Epithelial cell of prostate (primary cell): ENCODE measurements around the gene BCAS3.
"Not testable (repeated sequence)": the region's sequence is repeated elsewhere in the genome, so short reads cannot be mapped to it uniquely, and the experiment has no call there.

ENCODE experiments used
- DNase-seq: peaks from one replicate; pipeline ENCODE4 v3.0.0-alpha.2; 2011; ENCODE audit warnings: low read depth, low spot score
- H3K27ac ChIP-seq: fragments of 450-650 bp; 2 replicates; pipeline ENCODE4 v1.5.1; 2017; ENCODE audit warnings: mild to moderate bottlenecking

The BCAS3 gene

GRCh38 chr17:61338000-61338798 is 660.5 kb downstream of the BCAS3 start:
- no peak for DNase-seq
- no peak overlapping the region for H3K27ac ChIP-seq

DNA sequence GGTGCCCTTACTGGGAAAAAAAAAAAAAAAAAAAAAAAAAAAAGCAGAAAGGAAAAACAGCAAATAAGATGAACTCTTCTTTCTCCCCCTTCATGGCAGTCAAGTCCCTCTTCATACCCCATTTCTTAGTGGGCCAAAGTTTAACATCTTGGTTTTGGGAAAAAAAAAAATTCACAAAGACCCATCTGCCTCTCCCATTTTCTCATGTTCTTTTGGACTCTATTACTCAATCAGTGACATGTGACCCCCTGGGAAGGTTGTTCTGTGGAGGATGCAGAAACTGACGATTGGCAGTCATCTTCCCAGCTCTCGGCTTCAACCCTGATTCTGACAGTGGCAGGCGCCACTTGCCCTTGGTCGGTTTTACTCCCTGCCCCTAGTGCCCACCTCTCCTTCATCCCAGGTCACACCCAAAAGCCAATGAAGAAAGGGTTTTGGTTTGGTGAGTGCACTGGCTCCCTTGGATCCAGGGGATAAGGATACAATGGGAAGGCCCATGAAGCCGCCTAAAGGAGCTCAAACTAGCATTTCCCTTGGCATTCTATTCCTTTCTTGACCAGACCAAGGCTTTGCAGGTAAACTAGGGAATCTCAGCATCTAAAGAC is 661.3 kb downstream of the BCAS3 start:
- no peak for DNase-seq
- H3K27ac ChIP-seq: no peak overlapping the region

- no peak overlapping the region for H3K27ac ChIP-seq
- no peak for DNase-seq
Measured at GRCh38 chr17:61340431-61341209, 663.0 kb downstream of the BCAS3 start.

- no peak overlapping the region for H3K27ac ChIP-seq
- no peak for DNase-seq
Measured at GRCh38 chr17:61343576-61343975, 665.9 kb downstream of the BCAS3 start.

DNA sequence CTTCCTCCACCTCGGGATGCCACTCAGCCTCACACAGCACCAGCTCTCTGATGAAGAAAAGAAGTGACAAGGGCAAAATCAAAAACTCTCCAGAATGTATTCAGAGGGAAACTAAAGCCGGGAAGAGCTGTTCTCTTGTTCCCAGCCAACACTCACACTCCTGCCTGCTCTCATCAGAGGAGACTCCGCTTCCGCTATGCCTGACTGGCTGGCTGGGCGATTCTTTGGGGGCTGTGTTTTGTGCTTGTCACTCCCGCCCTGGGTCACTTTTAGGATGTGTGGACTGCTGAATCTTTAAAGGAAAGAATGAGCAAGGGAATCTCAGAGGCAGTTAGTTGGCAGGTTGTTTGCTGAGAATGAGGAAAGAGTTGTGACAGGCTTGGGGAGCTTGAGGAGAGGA is 667.4 kb downstream of the BCAS3 start:
- no peak for DNase-seq
- H3K27ac ChIP-seq: no peak overlapping the region

- no peak overlapping the region for H3K27ac ChIP-seq
- no peak for DNase-seq
Measured at GRCh38 chr17:61345825-61346666, 668.4 kb downstream of the BCAS3 start.

- no peak for DNase-seq
- no peak overlapping the region for H3K27ac ChIP-seq
Measured at GRCh38 chr17:61349350-61349749, 671.7 kb downstream of the BCAS3 start.

- DNase-seq: no peak
- H3K27ac ChIP-seq: no peak overlapping the region
Measured at GRCh38 chr17:61351745-61352407, 674.2 kb downstream of the BCAS3 start.

DNA sequence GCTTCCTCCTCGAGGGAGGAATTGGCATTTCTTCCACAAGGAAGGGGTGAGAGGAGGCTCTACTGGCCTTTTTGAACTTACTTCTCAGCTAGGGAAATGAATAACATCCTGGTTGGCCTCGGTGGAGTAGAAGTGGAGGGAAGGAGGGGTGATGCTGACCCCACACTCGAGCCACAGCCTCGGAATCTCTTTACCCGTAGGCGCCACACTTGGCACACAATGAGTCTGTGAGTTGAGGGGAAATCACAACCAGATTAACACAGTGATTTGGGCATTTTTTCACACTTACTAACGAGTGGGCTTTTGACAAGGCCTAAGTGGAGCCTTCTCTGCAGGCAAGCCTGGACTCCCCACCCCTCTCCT is 674.7 kb downstream of the BCAS3 start:
- no peak for DNase-seq
- no peak overlapping the region for H3K27ac ChIP-seq

GRCh38 chr17:61352781-61353491 is 675.3 kb downstream of the BCAS3 start:
- H3K27ac ChIP-seq: no peak overlapping the region
- DNase-seq: no peak

GRCh38 chr17:61353615-61354014 is 676.0 kb downstream of the BCAS3 start:
- no peak for DNase-seq
- no peak overlapping the region for H3K27ac ChIP-seq

DNA sequence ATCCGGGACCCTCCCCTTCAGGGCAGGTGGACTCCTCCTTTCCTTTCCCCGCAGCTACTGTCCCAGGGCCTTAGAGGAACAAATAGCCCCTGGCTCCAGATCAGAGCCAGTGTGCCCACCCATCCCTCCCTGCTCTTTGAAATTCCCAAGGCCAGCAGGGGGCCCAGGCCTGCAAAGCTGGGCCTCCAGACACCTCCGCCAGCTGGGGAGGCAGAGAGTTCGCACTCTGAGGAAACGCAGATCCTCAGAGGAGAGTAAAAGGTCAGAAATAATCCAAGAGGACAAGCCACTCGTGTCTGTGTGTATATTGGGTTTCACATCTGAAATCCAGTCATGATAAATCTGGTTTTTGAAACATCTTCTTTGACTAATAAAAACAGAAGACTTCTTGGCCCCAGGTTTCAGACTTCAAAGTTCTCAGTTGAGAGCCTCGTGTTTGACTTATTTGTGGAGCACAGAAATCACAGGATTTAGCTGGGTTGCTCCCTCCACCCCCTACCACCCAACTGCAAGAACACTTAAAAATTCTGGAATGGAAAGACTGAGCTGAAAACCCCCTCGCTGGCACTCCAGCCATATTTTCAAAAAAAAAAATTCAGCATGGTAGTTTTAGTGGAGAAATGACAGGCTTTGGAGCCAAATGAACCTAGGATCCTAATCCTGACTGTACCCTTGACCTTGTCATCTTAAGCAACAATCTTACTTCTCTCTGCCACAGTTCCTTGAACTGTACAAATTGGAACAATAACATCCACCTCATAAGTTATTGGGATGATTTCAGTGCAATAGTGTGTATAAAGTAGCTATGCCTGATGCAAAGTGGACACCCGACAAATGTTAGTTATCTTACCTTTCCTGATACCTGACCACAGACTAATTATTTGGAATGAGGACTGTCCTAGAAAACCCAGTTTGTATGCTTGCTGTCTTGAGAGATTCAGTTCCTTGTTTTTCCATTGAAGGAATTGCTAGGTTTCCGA is 677.5 kb downstream of the BCAS3 start:
- H3K27ac ChIP-seq: peak overlapping the region; percentile 86
- DNase-seq: no peak

DNA sequence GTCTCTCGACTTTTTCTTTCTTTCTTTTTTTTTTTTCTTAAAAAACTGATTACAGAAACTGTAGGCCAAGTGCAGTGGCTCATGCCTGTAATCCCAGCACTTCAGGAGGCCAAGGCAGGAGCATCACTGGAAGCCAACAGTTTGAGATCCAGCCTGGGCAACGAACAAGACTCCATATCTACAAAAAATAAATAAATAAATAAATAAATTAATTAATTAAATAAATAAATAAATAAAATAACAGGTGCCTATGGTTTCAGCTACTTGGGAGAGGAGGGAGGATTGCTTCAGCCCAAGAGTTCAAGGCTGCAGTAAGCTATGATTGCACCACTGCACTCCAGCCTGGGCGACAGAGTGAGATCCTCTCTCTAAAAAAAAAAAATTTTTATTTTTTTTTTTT is 679.4 kb downstream of the BCAS3 start:
- peak overlapping the region; percentile 86 for H3K27ac ChIP-seq
- DNase-seq: not testable (repeated sequence)

GRCh38 chr17:61359513-61359912 is 681.9 kb downstream of the BCAS3 start:
- not testable (repeated sequence) for DNase-seq, H3K27ac ChIP-seq

GRCh38 chr17:61360318-61360943 is 682.8 kb downstream of the BCAS3 start:
- no peak overlapping the region for H3K27ac ChIP-seq

DNA sequence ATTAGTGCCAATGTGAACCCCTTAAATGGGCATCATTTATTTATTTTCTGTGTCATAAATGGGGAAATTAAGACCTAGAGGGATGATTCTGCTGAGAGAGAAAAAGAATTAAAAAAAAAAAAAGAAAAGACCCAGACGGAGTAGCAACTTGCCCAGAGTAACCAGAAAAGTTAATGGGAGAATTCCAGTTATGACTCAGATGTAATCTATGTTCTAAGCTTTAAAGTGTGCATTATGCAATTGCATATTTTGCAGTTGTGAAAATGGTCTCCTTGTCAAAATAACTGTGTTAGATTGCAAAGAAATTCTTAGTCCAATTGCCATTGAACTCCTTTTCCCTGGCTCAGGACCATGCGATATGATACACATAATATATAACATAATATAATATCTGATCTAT is 683.4 kb downstream of the BCAS3 start:
- no peak overlapping the region for H3K27ac ChIP-seq
- no peak for DNase-seq

More at GRCh38 chr17:61360318-61360943, 682.8 kb downstream of the BCAS3 start:
- no peak for DNase-seq

GRCh38 chr17:61362396-61362795 is 684.7 kb downstream of the BCAS3 start:
- no peak for DNase-seq
- no peak overlapping the region for H3K27ac ChIP-seq
